ENCODE measurements around the gene UFD1. TPM values are rescaled to one million over a fixed set of nuclear protein-coding genes. Genes with fewer than 3 reads are reported as not detected.

Gene UFD1
- total and polyA plus RNA-seq, 9 of the 15 experiments (the other 6 are each of a cell fraction or from before 2014, with no cell fraction given) = 238 to 645 (median 363) TPM

DNA sequence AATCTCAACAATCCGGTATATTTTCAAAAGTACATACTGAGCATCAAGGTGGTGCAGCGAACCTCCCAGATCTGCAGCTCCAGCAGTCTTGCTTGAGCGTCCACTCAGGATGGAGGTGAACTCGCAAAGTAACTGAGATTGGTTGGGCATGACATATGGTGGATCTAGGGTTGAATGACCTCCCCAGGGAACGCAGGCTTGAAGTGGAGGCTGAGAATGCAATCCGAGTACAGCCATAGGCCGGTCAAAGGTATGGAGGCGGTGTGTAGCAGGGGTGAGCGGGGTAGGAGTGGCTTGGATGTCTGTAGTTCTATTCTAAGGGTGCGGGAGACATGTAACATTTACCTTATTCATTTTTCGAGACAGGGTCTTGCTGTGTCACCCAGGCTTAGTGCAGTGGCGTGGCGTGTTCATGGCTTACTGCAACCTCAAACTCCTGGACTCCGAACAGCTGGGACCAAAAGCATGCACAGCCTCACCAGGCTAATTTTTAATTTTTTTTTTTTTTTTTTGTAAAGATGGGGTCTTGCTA lies 30.9 kb downstream of the UFD1 start (continued):
- TF ChIP-seq SMARCE1 (IDR thresholded peaks at IDR 0.05) (no peak), PTBP1 (IDR thresholded peaks at IDR 0.05; ENCODE audit: low read depth, low read length) (no peak), ZHX1 (conservative IDR thresholded peaks at IDR 0.05; ENCODE audit: low read length) (no peak), ZNF407 (IDR thresholded peaks at IDR 0.05; ENCODE audit: low read depth) (no peak), SMC3 (conservative IDR thresholded peaks at IDR 0.05; ENCODE audit: insufficient read depth, low read depth, low read length) (0 out of 2 replicates have a peak, but pooled peaks have one; percentile 24), SMARCC2 (IDR thresholded peaks at IDR 0.05; ENCODE audit: low read depth) (no peak), CBX1 (IDR thresholded peaks at IDR 0.05; ENCODE audit: low read depth) (no peak), THAP7 (CRISPR knock-in tag; IDR thresholded peaks at IDR 0.05) (no peak)
